KMS-11 (cell line): Measurements from ENCODE around the gene SIX4.

Experiments used
- H2AFZ ChIP-seq: fragments of 200-600 bp; sonication (generic); 2 replicates; pipeline ENCODE4 v1.6.1; 2016; ENCODE audit warnings: antibody characterized with exemption, mixed run types, low read depth
- H3K27ac ChIP-seq: fragments of 200-600 bp; sonication (generic); 2 replicates; pipeline ENCODE4 v1.6.1; 2016; ENCODE audit warnings: mild to moderate bottlenecking, mixed run types
- H3K27me3 ChIP-seq: fragments of 200-600 bp; sonication (generic); 2 replicates; pipeline ENCODE4 v1.6.1; 2017; ENCODE audit warnings: mild to moderate bottlenecking, low read depth, mixed run types, moderate library complexity; ENCODE audit not compliant: insufficient read depth
- H3K36me3 ChIP-seq: fragments of 200-600 bp; sonication (generic); 2 replicates; pipeline ENCODE4 v1.6.1; 2017; ENCODE audit warnings: mild to moderate bottlenecking, mixed run types; ENCODE audit not compliant: insufficient read depth
- H3K4me1 ChIP-seq: fragments of 200-600 bp; sonication (generic); 2 replicates; pipeline ENCODE4 v1.6.1; 2016; ENCODE audit warnings: mild to moderate bottlenecking, low read depth, mixed run types; ENCODE audit not compliant: poor library complexity, severe bottlenecking
- H3K4me2 ChIP-seq: fragments of 200-600 bp; sonication (generic); 2 replicates; pipeline ENCODE4 v1.7.0; 2016; ENCODE audit warnings: mild to moderate bottlenecking, mixed run types
- H3K4me3 ChIP-seq: fragments of 200-600 bp; sonication (generic); IDR thresholded peaks from 2 replicates; pipeline ENCODE4 v1.6.1; 2017; ENCODE audit warnings: low read depth, low read length, mixed read lengths; ENCODE audit not compliant: insufficient read depth
- H3K79me2 ChIP-seq: fragments of 200-600 bp; sonication (generic); 2 replicates; pipeline ENCODE4 v1.6.1; 2016; ENCODE audit warnings: low read depth, mixed run types; ENCODE audit not compliant: insufficient read depth
- H3K9ac ChIP-seq: fragments of 200-600 bp; sonication (generic); 2 replicates; pipeline ENCODE4 v1.6.1; 2016; ENCODE audit warnings: mild to moderate bottlenecking, mixed run types
- H4K20me1 ChIP-seq: fragments of 200-600 bp; sonication (generic); 2 replicates; pipeline ENCODE4 v1.6.1; 2016; ENCODE audit warnings: mild to moderate bottlenecking, mixed run types; ENCODE audit not compliant: insufficient read depth
- CTCF ChIP-seq: fragments of 200-600 bp; sonication (generic); conservative IDR thresholded peaks from 2 replicates; pipeline ENCODE4 v1.6.1; 2017; ENCODE audit warnings: low read depth, mild to moderate bottlenecking, antibody characterized with exemption, low read length, moderate library complexity, mixed read lengths

Gene SIX4

GRCh38 chr14:60723116-60723906 lies 840 bp downstream of the SIX4 start:
- peaks cover 8% of the 10 kb centered on the region; the same call in 1 of the 2 replicates for H3K79me2 ChIP-seq
- H3K9ac ChIP-seq = peak overlapping the region; percentile 67; the same call in 1 of the 2 replicates
- no peaks in the 10 kb centered on the region for H3K27me3 ChIP-seq
- no peaks in the 10 kb centered on the region for H3K36me3 ChIP-seq
- TF ChIP-seq CTCF = no peak
- H3K4me2 ChIP-seq = peak overlapping the region; percentile 50; the same call in 1 of the 2 replicates
- peaks cover 3% of the 10 kb centered on the region for H3K4me1 ChIP-seq
- peak overlapping the region; percentile 48 for H3K27ac ChIP-seq
- H2AFZ ChIP-seq = peak overlapping the region; percentile 85
- H4K20me1 ChIP-seq = no peaks in the 10 kb centered on the region
- H3K4me3 ChIP-seq = no peak overlapping the region

- Histone ChIP-seq H3K27ac (peak overlapping the region; percentile 48; the same call in 1 of the 2 replicates), H3K79me2 (peaks cover 8% of the 10 kb centered on the region; the same call in 1 of the 2 replicates), H3K4me1 (peaks cover 3% of the 10 kb centered on the region), H2AFZ (peak overlapping the region; percentile 85), H3K36me3 (no peaks in the 10 kb centered on the region), H3K4me2 (peak overlapping the region; percentile 74; the same call in 1 of the 2 replicates), H3K27me3 (no peaks in the 10 kb centered on the region), H3K4me3 (no peak overlapping the region), H3K9ac (peak overlapping the region; percentile 67; the same call in 1 of the 2 replicates), H4K20me1 (no peaks in the 10 kb centered on the region)
- TF ChIP-seq CTCF = no peak
These were observed 1.6 kb downstream of the SIX4 start for GRCh38 chr14:60722357-60723115.

- Histone ChIP-seq H3K36me3 (no peaks in the 10 kb centered on the region), H4K20me1 (no peaks in the 10 kb centered on the region), H3K4me1 (peaks cover 3% of the 10 kb centered on the region), H3K4me2 (peak overlapping the region; percentile 74; the same call in 1 of the 2 replicates), H3K4me3 (no peak overlapping the region), H3K27ac (no peak overlapping the region; the same call in 1 of the 2 replicates), H3K9ac (peak overlapping the region; percentile 67; the same call in 1 of the 2 replicates), H3K79me2 (peaks cover 8% of the 10 kb centered on the region; the same call in 1 of the 2 replicates), H2AFZ (peak overlapping the region; percentile 57; the same call in 1 of the 2 replicates), H3K27me3 (no peaks in the 10 kb centered on the region)
- no peak for TF ChIP-seq CTCF
These were observed 2.1 kb downstream of the SIX4 start for GRCh38 chr14:60722107-60722356.

- no peak overlapping the region for H2AFZ ChIP-seq
- TF ChIP-seq CTCF = no peak
- H3K4me3 ChIP-seq = no peak overlapping the region
- no peaks in the 10 kb centered on the region for H4K20me1 ChIP-seq
- peaks cover 8% of the 10 kb centered on the region; the same call in 1 of the 2 replicates for H3K79me2 ChIP-seq
- peaks cover 3% of the 10 kb centered on the region for H3K4me1 ChIP-seq
- no peak overlapping the region; the same call in 1 of the 2 replicates for H3K9ac ChIP-seq
- H3K27ac ChIP-seq = no peak overlapping the region
- H3K27me3 ChIP-seq = no peaks in the 10 kb centered on the region
- H3K36me3 ChIP-seq = no peaks in the 10 kb centered on the region
- peak overlapping the region; percentile 74; the same call in 1 of the 2 replicates for H3K4me2 ChIP-seq
These were observed 2.6 kb downstream of the SIX4 start for GRCh38 chr14:60721326-60722106.
